ENCODE data around the gene EDEM1. TPM values are rescaled to one million over a fixed set of nuclear protein-coding genes. Genes with fewer than 3 reads are reported as not detected.

EDEM1 gene
- total and polyA plus RNA-seq, 2 donors (not counting 1 experiment from before 2014, with no cell fraction given): 58.3 to 167 TPM

DNA sequence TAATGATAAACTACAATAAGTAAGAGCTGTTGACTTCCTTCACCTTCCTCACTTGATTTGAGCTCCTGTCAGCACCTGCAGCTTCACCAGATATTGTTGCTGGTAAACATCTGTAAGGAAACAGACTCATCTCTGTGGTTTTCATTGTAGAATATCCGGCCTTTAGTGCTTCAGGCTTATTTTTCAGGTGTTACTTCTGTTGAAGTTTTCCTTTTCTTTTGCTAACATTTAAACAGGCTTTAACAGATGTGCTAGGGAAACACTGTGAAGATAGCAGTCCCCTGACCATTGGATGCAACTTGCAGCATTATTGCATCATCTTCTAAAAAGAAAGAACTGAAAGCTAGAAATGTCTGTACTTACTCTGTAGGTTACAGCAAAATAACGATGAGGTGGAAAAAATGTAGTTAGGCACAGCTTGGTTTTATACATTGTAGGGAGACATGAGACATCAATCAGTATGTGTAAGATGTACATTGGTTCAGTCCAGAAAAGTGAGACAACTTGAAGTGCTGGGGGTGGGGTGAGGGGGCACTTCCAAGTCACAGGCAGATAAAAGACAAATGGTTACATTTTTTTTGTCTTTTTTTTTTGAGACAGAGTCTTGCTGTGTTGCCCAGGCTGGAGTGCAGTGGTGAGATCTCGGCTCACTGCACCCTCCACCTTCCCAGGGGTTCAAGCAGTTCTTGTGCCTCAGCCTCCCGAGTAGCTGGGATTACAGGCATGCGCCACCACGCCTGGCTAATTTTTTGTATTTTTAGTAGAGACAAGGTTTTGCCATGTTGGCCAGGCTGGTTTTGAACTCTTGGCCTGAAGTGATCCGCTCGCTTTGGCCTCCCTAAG is 10.2 kb downstream of the EDEM1 start:
- Histone ChIP-seq H4K20me1 (ENCODE audit: control insufficient read depth, insufficient read depth, low read length, poor library complexity, severe bottlenecking) (peaks cover 4% of the 10 kb centered on the region), H3K4me2 (replicated peaks; ENCODE audit: low read depth, low read length, poor library complexity, severe bottlenecking) (peak overlapping the region; percentile 60), H3K27ac (ENCODE audit: low read length in 2 of 2) (peak overlapping the region; percentile 81 to 97), H3K27me3 (replicated peaks in 1 of 4; ENCODE audit: control extremely low read depth in 1 of 4, control insufficient read depth in 3 of 4, insufficient read depth in 4 of 4, low read length in 3 of 4) (no peaks in the 10 kb centered on the region), H3K9me3 (ENCODE audit: control extremely low read depth in 1 of 3, control insufficient read depth in 2 of 3, insufficient read depth in 1 of 3, low read length in 2 of 3) (no peaks in the 10 kb centered on the region), H2AFZ (ENCODE audit: insufficient read depth, low read depth, low read length, poor library complexity, severe bottlenecking) (no peak overlapping the region), H3K36me3 (replicated peaks in 1 of 2; ENCODE audit: control extremely low read depth in 1 of 2, control insufficient read depth in 1 of 2, extremely low read depth in 1 of 2, insufficient read depth in 2 of 2, low read length in 1 of 2) (peaks cover 13 to 53% of the 10 kb centered on the region in 2 experiments), H3K9ac (ENCODE audit: low read length) (peak overlapping the region; percentile 25), H3K4me3 (ENCODE audit: control extremely low read depth in 1 of 5, extremely low read depth in 1 of 5, insufficient read depth in 1 of 5, low read depth in 2 of 5, low read length in 4 of 5) (no peak overlapping the region), H3K79me2 (ENCODE audit: control insufficient read depth, insufficient read depth, low read length) (peaks cover 100% of the 10 kb centered on the region), H3K4me1 (ENCODE audit: control insufficient read depth in 2 of 2, insufficient read depth in 2 of 2, low read length in 2 of 2) (peaks cover 65 to 75% of the 10 kb centered on the region in 2 donors)
- no peak for TF ChIP-seq EZH2 (IDR thresholded peaks at IDR 0.05; ENCODE audit: borderline replicate concordance, insufficient read depth, low read depth, low read length, poor library complexity, severe bottlenecking)
- TF ChIP-seq, protein P1, sequence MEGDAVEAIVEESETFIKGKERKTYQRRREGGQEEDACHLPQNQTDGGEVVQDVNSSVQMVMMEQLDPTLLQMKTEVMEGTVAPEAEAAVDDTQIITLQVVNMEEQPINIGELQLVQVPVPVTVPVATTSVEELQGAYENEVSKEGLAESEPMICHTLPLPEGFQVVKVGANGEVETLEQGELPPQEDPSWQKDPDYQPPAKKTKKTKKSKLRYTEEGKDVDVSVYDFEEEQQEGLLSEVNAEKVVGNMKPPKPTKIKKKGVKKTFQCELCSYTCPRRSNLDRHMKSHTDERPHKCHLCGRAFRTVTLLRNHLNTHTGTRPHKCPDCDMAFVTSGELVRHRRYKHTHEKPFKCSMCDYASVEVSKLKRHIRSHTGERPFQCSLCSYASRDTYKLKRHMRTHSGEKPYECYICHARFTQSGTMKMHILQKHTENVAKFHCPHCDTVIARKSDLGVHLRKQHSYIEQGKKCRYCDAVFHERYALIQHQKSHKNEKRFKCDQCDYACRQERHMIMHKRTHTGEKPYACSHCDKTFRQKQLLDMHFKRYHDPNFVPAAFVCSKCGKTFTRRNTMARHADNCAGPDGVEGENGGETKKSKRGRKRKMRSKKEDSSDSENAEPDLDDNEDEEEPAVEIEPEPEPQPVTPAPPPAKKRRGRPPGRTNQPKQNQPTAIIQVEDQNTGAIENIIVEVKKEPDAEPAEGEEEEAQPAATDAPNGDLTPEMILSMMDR (IDR thresholded peaks at IDR 0.05): no peak
- peak overlapping the region; percentile 79 for H3K4me3 Mint-ChIP-seq
- ATAC-seq (ENCODE audit: low read depth): peak; percentile 50
- no peaks in the 10 kb centered on the region for H3K9me3 Mint-ChIP-seq (ENCODE audit: insufficient read depth)
- WGBS (ENCODE audit: insufficient coverage): 71% methylated on average over 4 of the region's 8 CpGs
- no peaks in the 10 kb centered on the region for H3K27me3 Mint-ChIP-seq
- ChIA-PET POLR2A (interaction anchor here (0.9 to 3.5 kb wide), 3 partner anchors 10 to 219 kb away, joined by 6 to 58 read pairs (median 15); partner anchors contain the start of genes BHLHE40 and EDEM1), CTCF (interaction anchor here (0.6 to 3.8 kb wide), 14 partner anchors 8 to 1990 kb away, joined by 3 to 13 read pairs (median 3); partner anchors contain the start of gene EDEM1)
- intact Hi-C loops (cut with micrococcal nuclease): loop anchor here (1.0 to 5.0 kb wide), 6 partner anchors 10 to 485 kb away; partner anchors contain the start of genes ARL8B, BHLHE40 and EDEM1
- peak; percentile 75 for DNase-seq
- H3K4me1 Mint-ChIP-seq: peaks cover 85% of the 10 kb centered on the region
- peak overlapping the region; percentile 93 for H3K27ac Mint-ChIP-seq

All from B cell (primary cell).